ENCODE data around the gene XRCC1.
"Not testable (repeated sequence)": the region's sequence is repeated elsewhere in the genome, so short reads cannot be mapped to it uniquely, and the experiment has no call there.

XRCC1 gene

GRCh38 chr19:43544077-43544476 lies 31.2 kb downstream of the XRCC1 start:
- no peak for DNase-seq

- DNase-seq, result no peak
Measured at GRCh38 chr19:43541920-43542650, 33.2 kb downstream of the XRCC1 start.

GRCh38 chr19:43540381-43540780 lies 34.9 kb downstream of the XRCC1 start:
- no peak for DNase-seq

GRCh38 chr19:43538922-43539321 lies 36.4 kb downstream of the XRCC1 start:
- DNase-seq, result no peak

- DNase-seq, result peak; percentile 82
Measured at GRCh38 chr19:43534816-43535761, 40.2 kb downstream of the XRCC1 start.

GRCh38 chr19:43534305-43534815 lies 41.0 kb downstream of the XRCC1 start:
- DNase-seq, result no peak

- DNase-seq, result peak; percentile 99
Measured at GRCh38 chr19:43533546-43534304, 41.6 kb downstream of the XRCC1 start.

- DNase-seq, result peak; percentile 99
Measured at GRCh38 chr19:43532962-43533545, 42.3 kb downstream of the XRCC1 start, which contains the start of gene ZNF575. TSS of gene ZNF575 (plus strand) at chr19:43533188. CDS start at chr19:43534423, 1,235 bp downstream.

- DNase-seq, result peak; percentile 77
Measured at GRCh38 chr19:43532571-43532961, 42.8 kb downstream of the XRCC1 start.

GRCh38 chr19:43527860-43528622 lies 47.3 kb downstream of the XRCC1 start:
- DNase-seq, result no peak

- peak; percentile 86 for DNase-seq
Measured at GRCh38 chr19:43526884-43527859, 48.2 kb downstream of the XRCC1 start, which contains the start of gene ETHE1. TSS of gene ETHE1 (minus strand) at chr19:43527201. CDS start at chr19:43527177, 24 bp downstream.

- DNase-seq, result no peak
Measured at GRCh38 chr19:43525836-43526771, 49.2 kb downstream of the XRCC1 start.

GRCh38 chr19:43524922-43525835 lies 50.1 kb downstream of the XRCC1 start:
- DNase-seq, result no peak

GRCh38 chr19:43523696-43524095 lies 51.6 kb downstream of the XRCC1 start:
- not testable (repeated sequence) for DNase-seq

GRCh38 chr19:43522929-43523328 lies 52.4 kb downstream of the XRCC1 start:
- DNase-seq, result no peak

- peak; percentile 84 for DNase-seq
Measured at GRCh38 chr19:43519436-43520088, 55.8 kb downstream of the XRCC1 start.

- no peak for DNase-seq
Measured at GRCh38 chr19:43518051-43518450, 57.3 kb downstream of the XRCC1 start.
